ENCODE results near the gene NR3C2. TPM values are rescaled to one million over a fixed set of nuclear protein-coding genes. Genes with fewer than 3 reads are reported as not detected.

The NR3C2 gene
- polyA plus RNA-seq, 1 experiment: 0.14 TPM

GRCh38 chr4:148065075-148065474 lies 377.1 kb downstream of the NR3C2 start:
- TF ChIP-seq CTCF (IDR thresholded peaks at IDR 0.05; ENCODE audit: low read depth, low read length): no peak
- Histone ChIP-seq H3K27me3 (ENCODE audit: control insufficient read depth, insufficient read depth, low read length) (no peaks in the 10 kb centered on the region), H3K27ac (ENCODE audit: low read depth, low read length) (no peak overlapping the region), H3K4me3 (ENCODE audit: low read depth, low read length) (no peak overlapping the region), H3K9me3 (ENCODE audit: control insufficient read depth, insufficient read depth, low read length) (no peaks in the 10 kb centered on the region)
- DNase-seq (ENCODE audit: low read depth, low spot score): peak; percentile 54
- ChIA-PET POLR2A (interaction anchor here (0.6 kb wide), 1 partner anchor 383 kb away, joined by 3 read pairs; no protein-coding TSS in a partner anchor), CTCF (interaction anchor here (0.6 kb wide), 1 partner anchor 191 kb away, joined by 4 read pairs; no protein-coding TSS in a partner anchor)

- Histone ChIP-seq H3K27me3 (ENCODE audit: control insufficient read depth, insufficient read depth, low read length) (no peaks in the 10 kb centered on the region), H3K27ac (ENCODE audit: low read depth, low read length) (no peak overlapping the region), H3K4me3 (ENCODE audit: low read depth, low read length) (no peak overlapping the region), H3K9me3 (ENCODE audit: control insufficient read depth, insufficient read depth, low read length) (no peaks in the 10 kb centered on the region)
- no peak for DNase-seq (ENCODE audit: low read depth, low spot score)
- POLR2A ChIA-PET: no interaction called here
- TF ChIP-seq CTCF (IDR thresholded peaks at IDR 0.05; ENCODE audit: low read depth, low read length): no peak
- CTCF ChIA-PET: interaction anchor here (0.8 kb wide), 1 partner anchor 58 kb away, joined by 3 read pairs; no protein-coding TSS in a partner anchor
These were observed 377.8 kb downstream of the NR3C2 start for GRCh38 chr4:148064451-148064850.

GRCh38 chr4:148062301-148062950 lies 379.8 kb downstream of the NR3C2 start:
- no peak for DNase-seq (ENCODE audit: low read depth, low spot score)

GRCh38 chr4:148061795-148062194 lies 380.4 kb downstream of the NR3C2 start:
- Histone ChIP-seq H3K27ac (ENCODE audit: low read depth, low read length) (no peak overlapping the region), H3K9me3 (ENCODE audit: control insufficient read depth, insufficient read depth, low read length) (no peaks in the 10 kb centered on the region), H3K27me3 (ENCODE audit: control insufficient read depth, insufficient read depth, low read length) (no peaks in the 10 kb centered on the region), H3K4me3 (ENCODE audit: low read depth, low read length) (no peak overlapping the region)
- no peak for DNase-seq (ENCODE audit: low read depth, low spot score)
- ChIA-PET POLR2A (no interaction called here), CTCF (no interaction called here)
- no peak for TF ChIP-seq CTCF (IDR thresholded peaks at IDR 0.05; ENCODE audit: low read depth, low read length)

More at GRCh38 chr4:148062301-148062950, 379.8 kb downstream of the NR3C2 start:
- no peak for TF ChIP-seq CTCF (IDR thresholded peaks at IDR 0.05; ENCODE audit: low read depth, low read length)
- CTCF ChIA-PET: interaction anchor here (0.5 to 0.6 kb wide), 2 partner anchors 133 to 193 kb away, joined by 3 to 4 read pairs; no protein-coding TSS in a partner anchor
- Histone ChIP-seq H3K27me3 (ENCODE audit: control insufficient read depth, insufficient read depth, low read length) (no peaks in the 10 kb centered on the region), H3K9me3 (ENCODE audit: control insufficient read depth, insufficient read depth, low read length) (no peaks in the 10 kb centered on the region), H3K4me3 (ENCODE audit: low read depth, low read length) (no peak overlapping the region), H3K27ac (ENCODE audit: low read depth, low read length) (no peak overlapping the region)
- POLR2A ChIA-PET: no interaction called here

- Histone ChIP-seq H3K27me3 (ENCODE audit: control insufficient read depth, insufficient read depth, low read length) (no peaks in the 10 kb centered on the region), H3K4me3 (ENCODE audit: low read depth, low read length) (no peak overlapping the region), H3K9me3 (ENCODE audit: control insufficient read depth, insufficient read depth, low read length) (no peaks in the 10 kb centered on the region), H3K27ac (ENCODE audit: low read depth, low read length) (no peak overlapping the region)
- ChIA-PET CTCF (no interaction called here), POLR2A (no interaction called here)
- DNase-seq (ENCODE audit: low read depth, low spot score): no peak
- TF ChIP-seq CTCF (IDR thresholded peaks at IDR 0.05; ENCODE audit: low read depth, low read length): no peak
These were observed 381.1 kb downstream of the NR3C2 start for GRCh38 chr4:148061141-148061481.

Data from AG04450 (cell line).